HUES64 (cell line): Measurements from ENCODE around the gene UQCRC2.

Experiments
- H3K27ac ChIP-seq: 2 replicates; pipeline ENCODE4 v1.7.0; 2013; ENCODE audit warnings: low read depth, low read length, inconsistent platforms
- H3K27me3 ChIP-seq: 2 replicates; pipeline ENCODE4 v1.6.1; 2013; ENCODE audit warnings: mild to moderate bottlenecking, low read length; ENCODE audit not compliant: insufficient read depth
- H3K36me3 ChIP-seq: 2 replicates; pipeline ENCODE4 v1.6.1; 2013; ENCODE audit warnings: mild to moderate bottlenecking, low read length; ENCODE audit not compliant: insufficient read depth
- H3K4me1 ChIP-seq: 2 replicates; pipeline ENCODE4 v1.6.1; 2013; ENCODE audit warnings: mild to moderate bottlenecking, low read length, moderate library complexity; ENCODE audit not compliant: insufficient read depth
- H3K4me3 ChIP-seq: 2 replicates; pipeline ENCODE4 v1.5.1; 2013; ENCODE audit warnings: mild to moderate bottlenecking, low read length, moderate library complexity
- H3K9ac ChIP-seq: 2 replicates; pipeline ENCODE4 v1.6.1; 2013; ENCODE audit warnings: mild to moderate bottlenecking, low read depth, low read length
- H3K9me3 ChIP-seq: 2 replicates; pipeline ENCODE4 v1.6.1; 2013; ENCODE audit warnings: low read depth, low read length; ENCODE audit not compliant: insufficient read depth
- WGBS: fragments of 150-250, 120-280 bp; methylation state at CpG from one replicate; pipeline ENCODE4 v1.1.7; 2013; ENCODE audit warnings: missing lambda C conversion rate; 5-methylcytosine and 5-hydroxymethylcytosine counted together

UQCRC2 gene

DNA sequence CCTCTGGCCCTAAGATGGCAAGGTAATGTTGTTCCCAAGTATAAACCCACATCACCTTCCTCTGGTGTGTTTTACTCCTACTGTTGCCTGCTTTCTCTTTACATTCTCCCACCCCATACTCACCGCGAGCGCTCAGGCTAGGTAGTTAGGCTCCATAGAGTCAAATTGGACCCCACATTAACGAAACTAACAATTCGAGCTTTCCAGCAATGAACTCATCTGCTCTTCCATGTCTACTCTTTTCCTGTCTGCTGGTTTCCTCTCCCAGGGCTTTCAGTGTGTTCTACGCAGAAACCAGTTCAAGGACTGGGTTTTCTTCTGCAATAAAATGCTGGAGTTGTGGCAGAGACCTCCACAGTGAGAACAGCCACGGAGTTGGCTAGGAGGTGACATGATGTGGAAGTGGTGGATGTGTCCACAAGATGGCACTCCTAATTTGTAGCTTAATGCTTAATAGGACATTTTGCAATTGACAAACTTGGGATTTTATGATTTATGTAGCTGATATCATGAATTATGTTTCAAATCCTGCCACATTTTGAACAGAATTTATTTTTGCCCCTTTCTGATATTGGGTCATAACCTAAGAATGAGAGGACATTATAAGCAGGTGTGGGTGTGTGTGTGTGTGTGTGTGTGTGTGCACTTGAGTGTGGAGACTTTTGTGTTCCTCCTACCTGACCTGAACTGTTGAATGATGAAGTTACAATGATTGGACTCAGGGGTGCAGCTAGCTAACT lies 2.2 kb upstream of the UQCRC2 start:
- Histone ChIP-seq H3K4me3 (no peak overlapping the region), H3K27ac (no peak overlapping the region), H3K9me3 (no peaks in the 10 kb centered on the region), H3K27me3 (0 out of 2 replicates have a peak, but pooled peaks cover 3% of the 10 kb centered on the region), H3K9ac (no peak overlapping the region), H3K36me3 (peaks cover under 1% of the 10 kb centered on the region; the same call in 1 of the 2 replicates), H3K4me1 (peaks cover 7% of the 10 kb centered on the region; the same call in 1 of the 2 replicates)
- WGBS = 81% methylated on average over 7 of the region's 7 CpGs

DNA sequence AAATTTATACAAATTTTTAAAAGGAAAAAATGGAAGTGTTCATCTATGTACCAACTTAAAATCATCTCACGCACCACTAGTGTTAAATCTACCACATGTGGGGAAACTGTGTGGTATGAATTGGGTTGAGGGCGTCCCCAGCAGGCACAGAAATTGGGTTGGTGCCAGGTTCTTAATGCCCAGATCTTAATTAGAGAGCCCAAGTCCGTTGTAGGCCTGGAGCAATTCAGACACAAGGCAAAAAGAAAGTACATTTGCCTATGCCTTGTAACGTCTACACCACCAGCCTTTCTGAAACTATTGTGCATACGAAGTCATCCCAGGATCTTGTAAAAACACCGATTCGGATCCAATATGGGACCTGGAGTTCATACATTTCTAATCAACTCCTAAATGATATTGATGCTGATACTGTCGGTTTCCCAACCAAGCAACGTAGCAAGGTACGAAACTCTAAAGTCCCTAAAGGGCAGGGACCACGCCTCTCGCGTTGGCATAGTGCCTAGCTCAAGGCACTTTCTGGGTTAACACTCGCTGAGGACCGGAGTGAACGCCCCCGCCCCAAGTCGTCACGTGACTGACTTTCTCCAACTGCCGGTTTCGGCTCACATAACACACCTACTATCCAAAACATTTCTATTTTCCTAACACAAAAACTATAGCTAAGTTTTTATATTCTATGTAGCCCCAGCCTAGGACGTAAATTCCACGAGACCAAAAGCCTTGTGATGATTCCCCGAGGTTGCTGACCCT lies 945 bp upstream of the UQCRC2 start:
- WGBS = 5% methylated on average over 23 of the region's 24 CpGs
- peaks cover 7% of the 10 kb centered on the region; the same call in 1 of the 2 replicates for H3K4me1 ChIP-seq

DNA sequence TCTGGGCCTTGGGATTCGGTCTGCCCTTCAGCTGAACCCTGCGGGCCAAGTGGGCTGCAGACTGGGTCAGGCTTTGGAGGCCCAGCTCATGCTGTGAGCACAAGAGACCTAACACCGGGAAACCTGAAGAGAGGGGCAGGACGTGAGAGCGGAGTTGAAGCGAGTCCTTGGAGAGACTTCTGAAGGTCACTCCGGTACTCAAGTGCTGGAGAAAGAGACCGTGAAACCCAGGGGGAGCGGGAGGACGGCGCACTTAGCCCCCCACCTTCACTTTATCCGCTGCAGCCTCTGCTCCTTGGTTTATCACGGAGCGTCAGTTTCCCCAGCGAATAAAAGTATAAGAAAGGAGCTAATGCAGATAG lies 361 bp downstream of the UQCRC2 start:
- Histone ChIP-seq H3K9ac (peak overlapping the region; percentile 98), H3K36me3 (peaks cover 26% of the 10 kb centered on the region), H3K4me3 (peak overlapping the region; percentile 90), H3K27me3 (no peaks in the 10 kb centered on the region), H3K27ac (peak overlapping the region; percentile 93), H3K9me3 (no peaks in the 10 kb centered on the region), H3K4me1 (peaks cover 7% of the 10 kb centered on the region; the same call in 1 of the 2 replicates)
- 2% methylated on average over 11 of the region's 15 CpGs for WGBS

More for the DNA sequence above, 945 bp upstream of the UQCRC2 start:
- H3K36me3 ChIP-seq = peaks cover 13% of the 10 kb centered on the region
- H3K9me3 ChIP-seq = no peaks in the 10 kb centered on the region
- H3K9ac ChIP-seq = peak overlapping the region; percentile 98
- H3K27ac ChIP-seq = peak overlapping the region; percentile 93; the same call in 1 of the 2 replicates
- H3K27me3 ChIP-seq = no peaks in the 10 kb centered on the region
- H3K4me3 ChIP-seq = peak overlapping the region; percentile 90

DNA sequence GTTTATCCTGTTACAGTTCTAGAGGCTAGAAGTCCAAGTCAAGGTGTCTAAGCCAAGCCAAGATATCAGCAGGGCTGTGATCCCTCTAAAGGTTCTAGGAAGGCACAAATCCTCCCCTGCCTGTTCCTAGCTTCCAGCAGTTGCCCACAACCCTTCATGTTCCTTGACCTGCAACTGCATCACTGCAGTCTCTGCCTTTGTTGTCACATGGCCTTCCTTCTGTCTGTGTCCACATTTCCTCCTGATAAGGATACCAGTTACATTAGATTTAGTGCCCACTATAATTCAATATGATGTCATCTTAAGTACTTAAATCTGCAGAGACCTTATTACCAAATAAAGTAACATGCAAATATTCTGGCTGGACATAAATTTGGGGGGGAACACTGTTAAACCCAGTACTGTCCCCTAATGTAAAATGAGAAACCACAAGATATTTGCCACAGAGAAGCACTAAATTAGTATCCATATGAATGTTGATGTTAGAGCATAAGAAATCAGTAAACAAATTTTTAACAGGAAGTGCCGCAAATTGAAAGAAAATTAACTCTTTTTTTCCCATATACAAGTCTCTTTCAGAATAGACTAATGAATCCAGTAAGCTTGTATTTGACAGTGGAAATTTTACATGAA lies 4.7 kb downstream of the UQCRC2 start:
- WGBS = no CpG with 5 or more reads among the region's 1 CpG
- Histone ChIP-seq H3K9me3 (no peaks in the 10 kb centered on the region), H3K27ac (no peak overlapping the region), H3K36me3 (peaks cover 68% of the 10 kb centered on the region), H3K4me1 (peaks cover 7% of the 10 kb centered on the region; the same call in 1 of the 2 replicates), H3K27me3 (no peaks in the 10 kb centered on the region), H3K9ac (no peak overlapping the region), H3K4me3 (no peak overlapping the region)

DNA sequence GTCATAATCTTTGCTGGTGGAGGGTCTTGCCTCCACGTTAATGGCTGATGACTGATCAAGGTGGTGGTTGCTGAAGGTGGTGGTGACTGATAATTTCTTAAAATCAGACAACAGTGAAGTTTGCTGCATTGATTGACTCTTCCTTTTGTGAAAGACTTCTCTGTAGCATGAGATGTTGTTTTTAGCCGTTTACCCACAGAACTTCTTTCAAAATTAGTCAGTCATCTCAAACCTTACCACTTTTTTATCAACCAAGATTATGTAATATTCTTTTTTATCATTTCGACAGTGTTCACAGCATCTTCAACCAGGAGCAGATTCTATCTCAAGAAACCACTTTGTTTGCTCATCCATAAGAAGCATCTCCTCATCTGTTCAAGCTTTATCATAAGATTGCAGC lies 5.9 kb downstream of the UQCRC2 start:
- Histone ChIP-seq H3K9me3 (no peaks in the 10 kb centered on the region), H3K27ac (no peak overlapping the region), H3K9ac (no peak overlapping the region), H3K36me3 (peaks cover 80% of the 10 kb centered on the region), H3K4me3 (no peak overlapping the region), H3K27me3 (no peaks in the 10 kb centered on the region), H3K4me1 (peaks cover 5% of the 10 kb centered on the region; the same call in 1 of the 2 replicates)
- 86% methylated on average over 3 of the region's 3 CpGs for WGBS

DNA sequence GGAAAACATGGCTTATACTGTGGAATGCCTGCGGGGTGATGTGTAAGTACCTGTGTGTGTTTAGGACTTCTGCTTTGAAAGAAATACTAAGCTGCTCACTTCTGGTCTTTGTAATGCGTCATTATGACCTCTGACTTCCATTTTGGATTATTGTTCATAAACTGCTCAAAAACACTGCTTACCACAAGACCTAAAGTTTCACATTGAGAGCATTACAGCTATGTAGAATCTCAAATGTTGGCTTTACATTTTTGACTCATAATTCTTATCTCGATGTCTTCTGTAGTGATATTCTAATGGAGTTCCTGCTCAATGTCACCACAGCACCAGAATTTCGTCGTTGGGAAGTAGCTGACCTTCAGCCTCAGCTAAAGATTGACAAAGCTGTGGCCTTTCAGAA lies 9.3 kb downstream of the UQCRC2 start:
- Histone ChIP-seq H3K9me3 (no peaks in the 10 kb centered on the region), H3K36me3 (peaks cover 98% of the 10 kb centered on the region), H3K9ac (no peak overlapping the region), H3K27ac (no peak overlapping the region), H3K4me3 (no peak overlapping the region), H3K27me3 (no peaks in the 10 kb centered on the region), H3K4me1 (no peaks in the 10 kb centered on the region)
- WGBS = 94% methylated on average over 5 of the region's 5 CpGs

DNA sequence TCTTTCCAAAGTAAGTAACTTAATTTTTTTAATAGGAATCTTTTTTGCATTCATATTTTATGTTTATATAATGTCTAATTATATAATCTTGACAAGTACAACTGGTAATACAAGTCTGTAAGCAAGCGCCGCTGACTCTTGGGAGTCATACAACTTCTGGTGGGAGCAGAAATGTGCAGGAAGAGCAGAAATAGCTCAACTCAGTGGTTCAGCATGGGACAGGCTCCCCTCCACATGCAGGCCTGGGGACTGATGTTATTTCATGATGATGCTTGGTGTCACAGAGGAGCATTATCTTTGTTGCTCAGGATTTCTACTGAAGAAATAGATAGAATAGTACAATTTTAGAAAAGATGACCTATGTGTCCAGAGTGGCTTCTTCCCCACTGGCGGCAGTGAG lies 10.7 kb downstream of the UQCRC2 start:
- H3K4me1 ChIP-seq = no peaks in the 10 kb centered on the region
- peaks cover 98% of the 10 kb centered on the region for H3K36me3 ChIP-seq
- H3K9ac ChIP-seq = no peak overlapping the region
- 96% methylated on average over 3 of the region's 3 CpGs for WGBS
- no peaks in the 10 kb centered on the region for H3K27me3 ChIP-seq
- no peaks in the 10 kb centered on the region for H3K9me3 ChIP-seq
- H3K4me3 ChIP-seq = no peak overlapping the region
- H3K27ac ChIP-seq = no peak overlapping the region

DNA sequence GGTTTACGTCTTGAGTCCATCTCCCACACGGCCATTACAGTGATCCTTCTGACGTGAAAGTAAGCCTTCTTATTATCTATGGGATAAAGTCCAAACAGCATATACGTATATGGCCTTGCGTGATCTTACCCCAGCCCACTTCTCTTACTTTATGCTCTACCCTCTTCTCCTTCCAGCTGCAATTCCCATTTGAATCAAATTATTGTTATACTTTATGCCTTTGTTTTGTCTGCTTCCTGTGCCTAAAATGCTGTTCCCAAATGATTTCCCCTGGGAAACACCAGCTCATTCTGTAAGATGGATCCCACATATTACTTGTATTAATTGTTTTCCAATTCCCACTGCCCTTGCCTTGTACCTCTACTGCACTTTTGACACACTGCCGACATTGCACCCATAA lies 11.2 kb downstream of the UQCRC2 start:
- H3K36me3 ChIP-seq = peaks cover 98% of the 10 kb centered on the region
- no peak overlapping the region for H3K9ac ChIP-seq
- no peaks in the 10 kb centered on the region for H3K27me3 ChIP-seq
- H3K4me3 ChIP-seq = no peak overlapping the region
- WGBS = 96% methylated on average over 6 of the region's 6 CpGs
- H3K4me1 ChIP-seq = no peaks in the 10 kb centered on the region
- no peaks in the 10 kb centered on the region for H3K9me3 ChIP-seq
- no peak overlapping the region for H3K27ac ChIP-seq

DNA sequence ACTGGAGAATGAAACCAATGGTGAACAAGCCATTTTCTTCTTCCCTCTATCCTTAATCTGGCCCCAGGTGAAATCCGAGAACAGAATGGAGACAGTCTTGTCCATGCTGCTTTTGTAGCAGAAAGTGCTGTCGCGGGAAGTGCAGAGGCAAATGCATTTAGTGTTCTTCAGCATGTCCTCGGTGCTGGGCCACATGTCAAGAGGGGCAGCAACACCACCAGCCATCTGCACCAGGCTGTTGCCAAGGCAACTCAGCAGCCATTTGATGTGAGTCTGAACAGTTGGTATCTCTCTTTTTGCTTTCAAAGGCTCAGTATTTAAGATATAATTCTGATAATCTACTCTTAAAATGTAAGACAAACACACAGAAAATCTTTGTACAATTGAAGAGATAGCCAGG lies 18.7 kb downstream of the UQCRC2 start:
- Histone ChIP-seq H3K27ac (no peak overlapping the region), H3K9me3 (no peaks in the 10 kb centered on the region), H3K4me1 (no peaks in the 10 kb centered on the region), H3K4me3 (no peak overlapping the region), H3K27me3 (no peaks in the 10 kb centered on the region), H3K36me3 (peaks cover 99% of the 10 kb centered on the region), H3K9ac (no peak overlapping the region)
- WGBS = 97% methylated on average over 4 of the region's 4 CpGs

DNA sequence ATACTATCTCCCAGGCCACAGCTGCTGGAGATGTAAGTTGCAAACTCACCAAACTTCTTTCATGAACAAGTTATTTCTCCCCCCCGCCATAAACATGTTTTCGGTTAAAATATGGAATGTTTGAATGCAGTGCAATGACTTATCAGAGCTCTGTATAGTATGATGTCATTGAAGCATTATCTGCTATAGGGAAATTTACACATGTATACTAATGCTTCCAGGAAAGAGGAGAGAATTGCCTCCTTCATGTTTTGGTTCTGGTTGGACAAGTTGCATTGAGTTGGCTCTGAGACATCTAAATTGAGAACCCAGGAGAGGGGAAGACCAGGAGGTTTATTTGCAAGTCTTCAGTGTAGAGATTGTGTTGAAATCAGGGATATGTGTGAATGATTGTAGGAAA lies 20.8 kb downstream of the UQCRC2 start:
- WGBS = 100% methylated on average over 2 of the region's 2 CpGs

DNA sequence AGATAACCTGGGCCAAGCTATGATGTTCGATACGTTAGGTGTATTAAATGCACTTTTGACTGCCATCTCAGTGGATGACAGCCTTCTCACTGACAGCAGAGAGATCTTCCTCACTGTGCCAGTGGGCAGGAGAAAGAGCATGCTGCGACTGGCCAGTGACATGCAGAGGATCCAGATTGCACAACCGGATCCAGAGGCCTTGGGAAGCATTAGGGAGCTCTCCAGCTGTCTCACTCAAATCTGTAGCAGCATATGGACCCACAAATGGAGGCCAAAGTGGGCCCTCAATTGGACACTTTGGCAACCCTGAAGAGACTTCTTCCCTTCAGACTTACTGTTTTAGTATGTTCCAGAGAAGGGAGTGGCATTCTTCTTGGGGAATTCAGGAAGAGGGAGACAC lies 26.9 kb downstream of the UQCRC2 start:
- 97% methylated on average over 4 of the region's 4 CpGs for WGBS
- Histone ChIP-seq H3K36me3 (peaks cover 99% of the 10 kb centered on the region), H3K27me3 (no peaks in the 10 kb centered on the region), H3K4me3 (no peak overlapping the region), H3K27ac (no peak overlapping the region), H3K4me1 (no peaks in the 10 kb centered on the region), H3K9me3 (no peaks in the 10 kb centered on the region), H3K9ac (no peak overlapping the region)

More for the DNA sequence above, 20.8 kb downstream of the UQCRC2 start:
- Histone ChIP-seq H3K9ac (no peak overlapping the region), H3K27ac (no peak overlapping the region), H3K4me1 (no peaks in the 10 kb centered on the region), H3K27me3 (no peaks in the 10 kb centered on the region), H3K4me3 (no peak overlapping the region), H3K9me3 (no peaks in the 10 kb centered on the region), H3K36me3 (peaks cover 99% of the 10 kb centered on the region)
